Measurements from ENCODE around the gene PTGIR. TPM values are rescaled to one million over a fixed set of nuclear protein-coding genes. Genes with fewer than 3 reads are reported as not detected.

PTGIR gene
- total and polyA plus RNA-seq, 9 donors = 0.24 to 1.8 (median 0.71) TPM

DNA sequence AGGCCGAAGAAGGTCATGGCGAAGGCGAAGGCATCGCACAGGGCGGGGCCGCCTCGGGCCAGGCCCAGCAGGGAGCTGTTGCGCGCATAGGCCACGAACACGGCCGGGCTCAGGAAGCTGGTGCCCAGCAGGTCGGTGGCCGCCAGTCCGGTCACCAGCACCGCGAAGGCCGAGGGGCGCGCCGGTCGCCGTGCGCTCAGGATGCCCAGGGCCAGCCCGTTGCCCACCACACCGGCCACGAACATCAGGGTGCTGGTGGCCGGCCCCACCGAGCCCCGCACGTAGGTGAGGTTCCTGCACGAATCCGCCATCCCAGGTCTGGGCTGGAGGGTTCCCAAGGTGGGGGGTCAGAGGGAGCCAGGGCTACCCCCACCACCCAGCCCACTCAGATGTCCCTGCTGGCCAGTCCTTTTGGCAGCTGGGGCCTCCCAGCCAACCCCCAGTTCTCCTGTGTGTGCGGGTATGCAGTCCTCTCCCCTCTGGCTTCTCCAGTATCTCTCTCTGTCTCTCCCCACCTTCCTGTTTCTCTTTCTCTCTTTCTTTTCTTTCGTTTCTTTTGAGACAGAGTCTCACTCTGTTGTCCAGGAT is 880 bp downstream of the PTGIR start:
- TF ChIP-seq CTCF (IDR thresholded peaks at IDR 0.05) = no peak
- TF ChIP-seq POLR2A (IDR thresholded peaks at IDR 0.05) = no peak
- TF ChIP-seq EP300 (IDR thresholded peaks at IDR 0.05) = no peak
- Histone ChIP-seq H3K9me3 (no peaks in the 10 kb centered on the region), H3K27me3 (no peaks in the 10 kb centered on the region), H3K4me3 (no peak overlapping the region), H3K36me3 (no peaks in the 10 kb centered on the region), H3K4me1 (ENCODE audit: insufficient read depth) (no peaks in the 10 kb centered on the region), H3K27ac (no peak overlapping the region)
- intact Hi-C loops (cut with DNase I) = no loop called here
- 80 to 91% (median 84%) methylated on average over 21 to 35 of the region's 35 CpGs for WGBS, 3 donors
- no peak for DNase-seq

DNA sequence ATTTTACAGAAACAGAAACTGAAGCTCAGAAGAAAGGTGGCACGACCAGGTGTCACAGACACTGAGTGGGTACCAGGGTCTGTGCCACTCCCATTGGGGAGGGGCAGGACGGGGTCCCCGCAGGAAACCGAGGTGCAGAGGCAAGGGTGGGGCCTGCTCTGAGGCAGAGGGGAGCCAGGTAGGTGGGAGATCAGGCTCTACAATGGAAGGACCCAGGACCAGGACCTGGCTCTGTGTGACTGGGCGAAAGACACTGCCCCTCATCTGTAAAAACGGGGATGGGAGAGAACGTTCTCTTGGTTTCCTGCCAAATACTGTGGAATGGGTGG is 2.8 kb downstream of the PTGIR start:
- 59 to 74% (median 68%) methylated on average over 7 of the region's 7 CpGs for WGBS, 3 donors
- Histone ChIP-seq H3K36me3 (no peaks in the 10 kb centered on the region), H3K9me3 (no peaks in the 10 kb centered on the region), H3K4me3 (no peak overlapping the region), H3K27me3 (no peaks in the 10 kb centered on the region), H3K4me1 (ENCODE audit: insufficient read depth) (no peaks in the 10 kb centered on the region), H3K27ac (no peak overlapping the region)
- intact Hi-C loops (cut with DNase I) = no loop called here
- TF ChIP-seq CTCF (IDR thresholded peaks at IDR 0.05) (no peak), EP300 (IDR thresholded peaks at IDR 0.05) (no peak), POLR2A (IDR thresholded peaks at IDR 0.05) (no peak)
- DNase-seq = no peak

GRCh38 chr19:46621191-46622117 is 3.4 kb downstream of the PTGIR start:
- Histone ChIP-seq H3K27ac (peak overlapping the region in 1 of 2 donors; percentile 48), H3K9me3 (no peaks in the 10 kb centered on the region), H3K4me3 (no peak overlapping the region), H3K27me3 (no peaks in the 10 kb centered on the region), H3K4me1 (ENCODE audit: insufficient read depth) (no peaks in the 10 kb centered on the region), H3K36me3 (no peaks in the 10 kb centered on the region)
- WGBS, 3 donors = 41 to 57% (median 51%) methylated on average over 28 to 32 of the region's 32 CpGs
- TF ChIP-seq POLR2A (IDR thresholded peaks at IDR 0.05) (no peak), CTCF (IDR thresholded peaks at IDR 0.05) (no peak)
- no peak for DNase-seq
- intact Hi-C loops (cut with DNase I) = no loop called here

- Histone ChIP-seq H3K27ac (peak overlapping the region; percentile 10 to 48), H3K4me3 (no peak overlapping the region), H3K9me3 (no peaks in the 10 kb centered on the region), H3K4me1 (ENCODE audit: insufficient read depth) (no peaks in the 10 kb centered on the region), H3K27me3 (no peaks in the 10 kb centered on the region), H3K36me3 (no peaks in the 10 kb centered on the region)
- 18 to 28% (median 24%) methylated on average over 6 of the region's 6 CpGs for WGBS, 3 donors
- no peak for DNase-seq
- intact Hi-C loops (cut with DNase I) = no loop called here
- TF ChIP-seq EP300 (IDR thresholded peaks at IDR 0.05) = no peak
- TF ChIP-seq CTCF (IDR thresholded peaks at IDR 0.05) = no peak
- TF ChIP-seq POLR2A (IDR thresholded peaks at IDR 0.05) = no peak
Observed at GRCh38 chr19:46620716-46621115, 4.2 kb downstream of the PTGIR start.

All from ovary (tissue), 9 donors.